Measurements from ENCODE around the gene MEP1B.
"Not testable (repeated sequence)": the region's sequence is repeated elsewhere in the genome, so short reads cannot be mapped to it uniquely, and the experiment has no call there.

The MEP1B gene

DNA sequence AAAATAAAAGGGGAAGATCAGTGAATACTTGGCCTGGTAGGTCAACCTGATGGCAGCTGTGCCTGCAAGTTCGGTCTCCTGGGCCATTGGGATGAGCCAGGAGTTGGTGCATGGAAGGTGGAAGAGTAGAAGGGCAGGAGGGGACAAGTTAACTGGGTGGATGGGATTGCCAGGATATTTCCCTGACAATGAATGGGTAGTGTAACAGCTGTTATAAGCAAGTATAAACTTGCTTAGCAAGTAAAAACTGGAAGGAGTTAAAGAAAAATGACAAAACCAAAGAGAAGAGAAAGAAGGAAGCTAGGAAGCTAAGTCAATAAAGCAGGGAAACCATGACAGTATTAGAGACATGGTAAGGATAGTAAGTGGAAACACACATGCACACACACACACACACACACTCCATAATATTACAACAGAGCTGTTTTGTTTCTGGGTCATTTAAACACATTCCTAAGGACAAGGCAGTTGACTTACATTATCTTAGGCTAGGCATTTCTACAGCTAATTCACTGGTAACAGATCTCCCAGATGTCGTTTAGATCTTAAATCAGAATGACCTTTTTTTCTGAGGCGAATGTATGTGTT, 29.7 kb downstream of the MEP1B start:
- H3K27ac ChIP-seq (ENCODE audit: low read depth, low read length): no peak overlapping the region
- H3K4me3 ChIP-seq (ENCODE audit: low read length): no peak overlapping the region

DNA sequence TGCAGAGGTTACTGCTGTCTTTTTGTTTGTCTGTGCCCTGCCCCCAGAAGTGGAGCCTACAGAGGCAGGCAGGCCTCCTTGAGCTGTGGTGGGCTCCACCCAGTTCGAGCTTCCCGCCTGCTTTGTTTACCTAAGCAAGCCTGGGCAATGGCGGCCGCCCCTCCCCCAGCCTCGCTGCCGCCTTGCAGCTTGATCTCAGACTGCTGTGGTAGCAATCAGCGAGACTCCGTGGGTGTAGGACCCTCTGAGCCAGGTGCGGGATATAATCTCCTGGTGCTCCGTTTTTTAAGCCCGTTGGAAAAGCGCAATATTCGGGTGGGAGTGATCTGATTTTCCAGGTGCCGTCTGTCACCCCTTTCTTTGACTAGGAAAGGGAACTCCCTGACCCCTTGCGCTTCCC, 43.5 kb downstream of the MEP1B start:
- not testable (repeated sequence) for H3K4me3 ChIP-seq (ENCODE audit: low read length); H3K9ac ChIP-seq (ENCODE audit: low read length)

More for the DNA sequence above, 29.7 kb downstream of the MEP1B start:
- no peak overlapping the region for H3K9ac ChIP-seq (ENCODE audit: low read length)
- no peaks in the 10 kb centered on the region for H3K27me3 ChIP-seq (ENCODE audit: control insufficient read depth, insufficient read depth, low read length)
- no peaks in the 10 kb centered on the region for H3K36me3 ChIP-seq (ENCODE audit: control insufficient read depth, insufficient read depth, low read length)
- H3K4me1 ChIP-seq (ENCODE audit: control insufficient read depth, insufficient read depth, low read length): no peaks in the 10 kb centered on the region

DNA sequence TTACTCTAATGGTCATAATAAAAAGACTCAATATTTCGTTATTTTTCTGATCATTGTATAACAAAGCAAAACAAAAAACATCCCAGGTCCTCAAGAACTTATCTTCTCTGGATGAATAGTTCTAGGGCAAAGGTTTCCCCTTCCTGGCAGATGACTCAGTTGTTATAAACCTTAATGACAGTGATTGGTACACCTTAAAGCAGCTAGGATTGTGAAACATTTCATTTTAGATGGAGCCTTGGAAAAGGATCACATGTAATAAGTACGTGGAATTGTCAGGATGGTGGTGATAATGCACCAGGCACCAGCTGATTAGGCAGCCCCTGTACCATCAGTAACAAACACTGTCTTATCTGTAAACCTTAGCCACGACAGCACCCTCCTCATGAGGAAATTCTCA, 47.2 kb downstream of the MEP1B start:
- H3K9ac ChIP-seq (ENCODE audit: low read length): no peak overlapping the region
- no peaks in the 10 kb centered on the region for H3K36me3 ChIP-seq (ENCODE audit: control insufficient read depth, insufficient read depth, low read length)
- no peaks in the 10 kb centered on the region for H3K4me1 ChIP-seq (ENCODE audit: control insufficient read depth, insufficient read depth, low read length)
- no peak overlapping the region for H3K27ac ChIP-seq (ENCODE audit: low read depth, low read length)
- H3K27me3 ChIP-seq (ENCODE audit: control insufficient read depth, insufficient read depth, low read length): no peaks in the 10 kb centered on the region
- no peak overlapping the region for H3K4me3 ChIP-seq (ENCODE audit: low read length)

More for the DNA sequence above, 43.5 kb downstream of the MEP1B start:
- H3K4me1 ChIP-seq (ENCODE audit: control insufficient read depth, insufficient read depth, low read length); H3K36me3 ChIP-seq (ENCODE audit: control insufficient read depth, insufficient read depth, low read length); H3K27ac ChIP-seq (ENCODE audit: low read depth, low read length); H3K27me3 ChIP-seq (ENCODE audit: control insufficient read depth, insufficient read depth, low read length): not testable (repeated sequence)

DNA sequence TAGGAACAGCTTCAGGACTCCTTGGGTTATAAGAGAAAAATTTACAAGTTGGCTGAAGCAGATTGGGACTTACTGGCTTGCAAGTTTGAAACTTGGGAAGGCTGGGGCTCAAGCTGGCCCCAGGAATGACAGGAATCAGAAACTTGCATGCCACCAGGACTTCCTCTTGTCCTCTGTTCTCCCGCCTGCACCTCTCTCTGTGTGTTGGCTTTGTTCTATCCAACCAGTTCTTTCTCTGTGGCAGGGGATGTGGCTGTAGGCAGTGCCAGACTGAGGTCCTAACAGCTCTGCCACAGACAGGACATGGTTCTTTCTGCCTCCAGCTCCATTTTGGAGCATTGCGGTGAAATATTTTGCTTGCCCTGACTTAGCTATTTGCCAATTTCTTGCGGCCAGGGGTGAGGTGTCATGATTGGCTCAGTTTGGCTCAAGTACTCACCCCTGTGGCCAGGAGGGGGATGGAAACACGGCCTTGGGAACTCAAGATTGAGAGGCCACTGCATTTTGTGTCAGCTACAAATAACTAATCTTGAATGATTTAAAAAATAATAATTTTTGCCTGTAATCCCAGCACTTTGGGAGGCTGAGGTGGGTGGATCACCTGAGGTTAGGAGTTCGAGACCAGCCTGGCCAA, 48.9 kb downstream of the MEP1B start:
- no peaks in the 10 kb centered on the region for H3K4me1 ChIP-seq (ENCODE audit: control insufficient read depth, insufficient read depth, low read length)
- no peak overlapping the region for H3K27ac ChIP-seq (ENCODE audit: low read depth, low read length)
- H3K4me3 ChIP-seq (ENCODE audit: low read length): no peak overlapping the region
- H3K36me3 ChIP-seq (ENCODE audit: control insufficient read depth, insufficient read depth, low read length): no peaks in the 10 kb centered on the region
- H3K27me3 ChIP-seq (ENCODE audit: control insufficient read depth, insufficient read depth, low read length): no peaks in the 10 kb centered on the region
- no peak overlapping the region for H3K9ac ChIP-seq (ENCODE audit: low read length)

DNA sequence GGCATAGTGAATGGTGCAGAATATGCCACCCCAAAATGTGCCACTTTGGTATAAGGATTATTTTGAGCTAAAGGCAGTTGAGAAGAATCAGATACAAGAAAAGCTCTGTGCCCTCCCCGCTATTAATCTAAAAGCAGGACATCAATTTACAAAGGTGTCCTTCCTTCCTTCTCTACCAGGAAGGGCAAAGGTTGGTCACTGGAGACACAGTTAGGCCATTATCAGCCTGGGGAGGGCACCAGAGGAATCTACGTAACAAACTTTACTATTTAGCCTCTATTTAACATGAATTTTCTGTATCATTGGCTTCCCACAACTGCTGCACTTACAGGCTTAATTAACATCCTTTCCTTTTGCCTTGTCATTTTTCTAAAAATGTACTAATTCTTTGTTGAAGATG, 52.6 kb downstream of the MEP1B start:
- no peak overlapping the region for H3K4me3 ChIP-seq (ENCODE audit: low read length)
- H3K36me3 ChIP-seq (ENCODE audit: control insufficient read depth, insufficient read depth, low read length): no peaks in the 10 kb centered on the region
- H3K4me1 ChIP-seq (ENCODE audit: control insufficient read depth, insufficient read depth, low read length): no peaks in the 10 kb centered on the region
- H3K27me3 ChIP-seq (ENCODE audit: control insufficient read depth, insufficient read depth, low read length): no peaks in the 10 kb centered on the region
- H3K9ac ChIP-seq (ENCODE audit: low read length): no peak overlapping the region
- no peak overlapping the region for H3K27ac ChIP-seq (ENCODE audit: low read depth, low read length)

DNA sequence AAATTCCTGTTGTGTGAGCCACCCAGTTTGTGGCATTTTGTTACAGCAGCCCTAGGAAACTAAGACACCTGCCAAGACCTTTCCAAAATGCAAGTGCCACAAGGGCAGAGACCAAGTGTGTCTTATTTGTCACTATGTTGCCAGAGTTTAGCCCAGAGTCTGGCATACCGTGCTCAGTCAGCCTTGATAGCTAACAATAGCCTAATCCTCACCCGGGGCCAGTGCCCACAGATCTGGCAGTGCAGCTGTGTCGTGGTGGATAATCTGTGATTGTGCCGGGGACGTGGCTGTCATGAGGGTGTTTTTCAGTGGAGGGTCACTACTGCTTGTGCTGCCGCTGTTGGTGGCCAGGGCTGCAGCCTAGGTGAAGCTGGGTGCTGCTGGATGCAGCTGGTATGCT, 53.5 kb downstream of the MEP1B start:
- Histone ChIP-seq H3K36me3 (ENCODE audit: control insufficient read depth, insufficient read depth, low read length) (no peaks in the 10 kb centered on the region), H3K4me1 (ENCODE audit: control insufficient read depth, insufficient read depth, low read length) (no peaks in the 10 kb centered on the region), H3K27ac (ENCODE audit: low read depth, low read length) (no peak overlapping the region), H3K27me3 (ENCODE audit: control insufficient read depth, insufficient read depth, low read length) (no peaks in the 10 kb centered on the region), H3K4me3 (ENCODE audit: low read length) (no peak overlapping the region), H3K9ac (ENCODE audit: low read length) (no peak overlapping the region)

DNA sequence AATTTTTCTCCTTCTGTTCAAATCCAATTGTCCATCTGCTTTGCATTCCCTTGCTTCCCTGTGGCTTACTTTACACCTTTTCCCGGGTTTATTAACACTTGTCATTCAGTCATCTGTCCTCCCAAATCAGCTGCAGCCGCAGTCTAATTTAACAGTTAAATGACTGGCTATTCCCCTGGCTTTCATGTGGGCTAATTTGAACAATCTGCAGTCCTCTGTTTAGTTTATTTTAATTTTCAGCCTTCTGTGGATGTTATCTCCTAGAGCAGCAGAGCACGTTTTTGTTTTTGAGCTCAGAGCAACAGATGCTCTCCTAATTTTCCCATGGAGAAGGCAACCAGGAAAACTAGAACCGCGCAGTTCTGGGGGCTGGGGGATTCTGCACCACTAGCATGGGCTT, 55.0 kb downstream of the MEP1B start:
- Histone ChIP-seq H3K36me3 (ENCODE audit: control insufficient read depth, insufficient read depth, low read length) (no peaks in the 10 kb centered on the region), H3K4me3 (ENCODE audit: low read length) (no peak overlapping the region), H3K27me3 (ENCODE audit: control insufficient read depth, insufficient read depth, low read length) (no peaks in the 10 kb centered on the region), H3K27ac (ENCODE audit: low read depth, low read length) (no peak overlapping the region), H3K9ac (ENCODE audit: low read length) (no peak overlapping the region), H3K4me1 (ENCODE audit: control insufficient read depth, insufficient read depth, low read length) (no peaks in the 10 kb centered on the region)

DNA sequence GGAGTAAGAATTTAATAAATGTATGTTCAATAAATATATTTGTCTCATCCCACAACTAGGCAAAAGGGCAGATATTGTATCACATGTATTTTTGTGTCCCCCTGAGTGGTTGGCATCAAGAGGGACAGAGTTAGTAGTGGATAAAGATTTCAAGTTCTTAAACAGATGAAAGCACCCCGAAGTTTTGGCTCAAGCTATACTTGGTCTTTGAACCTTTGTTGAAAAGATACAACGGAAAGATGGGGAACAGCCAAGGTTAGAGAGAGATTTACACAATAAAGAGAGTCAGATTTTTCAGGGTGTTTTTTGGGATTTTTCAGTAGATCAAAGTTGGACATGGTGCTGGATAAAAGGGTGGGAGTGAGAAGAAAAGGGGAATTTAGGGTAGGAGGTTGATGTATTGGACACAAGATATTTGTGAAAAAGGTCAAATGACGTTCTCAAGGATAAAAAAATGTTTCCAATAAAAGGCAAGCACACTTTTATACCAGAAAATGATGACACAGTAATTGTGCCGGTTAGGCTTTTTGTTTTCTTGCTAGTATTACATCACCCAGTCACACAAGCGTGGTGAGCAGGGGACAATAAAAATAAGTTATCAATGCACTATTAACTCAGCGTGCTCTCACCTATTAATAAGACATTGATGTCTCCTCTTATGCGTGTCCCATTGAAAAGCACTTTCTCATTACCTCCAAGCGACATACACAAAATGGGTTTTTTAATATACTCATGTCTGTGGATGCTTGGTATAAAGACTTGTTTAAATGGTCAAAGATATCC, 59.5 kb downstream of the MEP1B start:
- H3K4me1 ChIP-seq (ENCODE audit: control insufficient read depth, insufficient read depth, low read length): no peaks in the 10 kb centered on the region

DNA sequence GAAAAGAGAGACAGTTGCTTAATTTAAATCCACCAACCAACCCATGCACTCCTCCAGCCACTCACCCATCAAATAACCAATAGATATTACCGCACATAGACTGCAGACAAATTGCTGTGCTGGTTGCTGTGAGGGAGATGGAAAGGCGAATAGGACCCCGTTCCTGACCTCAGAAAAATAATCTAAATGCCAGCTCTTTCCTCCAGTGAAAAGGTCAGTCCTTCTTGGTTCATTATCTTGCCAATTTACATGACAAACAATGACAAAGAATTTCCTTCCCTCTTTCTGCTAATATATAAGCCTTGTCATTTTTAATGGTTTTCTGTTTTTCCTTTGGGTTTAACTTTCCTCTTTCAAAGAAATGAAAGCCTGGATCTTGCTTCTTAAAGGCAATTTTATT, 61.6 kb downstream of the MEP1B start:
- Histone ChIP-seq H3K4me3 (ENCODE audit: low read length) (no peak overlapping the region), H3K27ac (ENCODE audit: low read depth, low read length) (no peak overlapping the region), H3K4me1 (ENCODE audit: control insufficient read depth, insufficient read depth, low read length) (no peaks in the 10 kb centered on the region), H3K36me3 (ENCODE audit: control insufficient read depth, insufficient read depth, low read length) (no peaks in the 10 kb centered on the region), H3K27me3 (ENCODE audit: control insufficient read depth, insufficient read depth, low read length) (no peaks in the 10 kb centered on the region), H3K9ac (ENCODE audit: low read length) (no peak overlapping the region)

More for the DNA sequence above, 59.5 kb downstream of the MEP1B start:
- Histone ChIP-seq H3K27ac (ENCODE audit: low read depth, low read length) (no peak overlapping the region), H3K27me3 (ENCODE audit: control insufficient read depth, insufficient read depth, low read length) (no peaks in the 10 kb centered on the region), H3K4me3 (ENCODE audit: low read length) (no peak overlapping the region), H3K36me3 (ENCODE audit: control insufficient read depth, insufficient read depth, low read length) (no peaks in the 10 kb centered on the region), H3K9ac (ENCODE audit: low read length) (no peak overlapping the region)

DNA sequence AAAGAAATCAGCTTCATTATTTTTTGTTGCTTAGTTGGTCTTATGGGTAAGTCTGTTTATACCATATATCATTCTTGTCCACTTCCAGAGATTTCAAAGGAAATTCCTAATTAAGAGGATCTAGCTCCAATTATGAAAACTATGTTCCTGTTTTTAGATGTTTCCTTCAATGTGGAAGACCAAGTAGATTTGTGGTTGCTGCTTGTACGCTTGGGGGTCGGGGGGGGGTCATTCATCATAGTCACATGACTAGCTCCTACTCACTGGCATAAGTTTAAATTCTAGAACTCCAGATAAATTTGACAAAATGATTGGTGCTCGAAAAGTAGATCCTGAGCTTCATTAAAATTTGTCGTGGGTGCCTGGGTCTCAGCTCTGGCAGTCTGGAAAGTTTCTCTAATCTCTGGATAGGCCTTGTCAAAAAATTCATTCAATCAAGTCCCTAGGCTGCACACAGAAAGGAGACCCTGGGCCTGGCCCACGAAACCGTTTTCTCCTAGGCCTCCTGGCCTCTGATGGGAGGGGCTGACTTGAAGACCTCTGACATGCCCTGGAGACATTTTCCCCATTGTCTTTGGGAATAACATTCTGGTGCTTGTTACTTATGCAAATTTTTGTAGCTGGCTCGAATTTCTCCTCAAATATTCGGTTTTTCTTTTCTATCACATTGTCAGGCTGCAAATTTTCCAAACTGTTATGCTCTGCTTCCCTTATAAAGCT, 62.5 kb downstream of the MEP1B start:
- Histone ChIP-seq H3K36me3 (ENCODE audit: control insufficient read depth, insufficient read depth, low read length) (no peaks in the 10 kb centered on the region), H3K27ac (ENCODE audit: low read depth, low read length) (no peak overlapping the region), H3K4me3 (ENCODE audit: low read length) (no peak overlapping the region), H3K27me3 (ENCODE audit: control insufficient read depth, insufficient read depth, low read length) (no peaks in the 10 kb centered on the region), H3K9ac (ENCODE audit: low read length) (no peak overlapping the region), H3K4me1 (ENCODE audit: control insufficient read depth, insufficient read depth, low read length) (no peaks in the 10 kb centered on the region)

DNA sequence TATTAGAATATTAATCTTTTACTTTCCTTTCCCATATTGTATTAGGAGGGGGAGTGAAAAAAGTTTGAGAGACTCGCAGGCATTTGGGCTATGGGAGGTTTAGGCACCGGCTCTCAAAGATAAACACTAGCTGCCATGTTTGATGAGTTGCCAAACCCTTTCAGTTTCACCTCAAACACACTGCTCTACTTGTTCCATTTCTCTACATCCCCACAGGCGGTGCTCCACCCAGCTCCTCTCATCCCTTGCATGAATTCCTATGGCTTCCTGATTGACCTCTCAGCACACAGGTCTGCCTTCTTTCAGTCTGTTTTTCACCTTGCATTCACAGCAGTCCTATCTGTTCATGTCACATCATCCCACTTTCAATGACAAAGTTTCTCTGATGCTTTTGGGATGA, 65.7 kb downstream of the MEP1B start:
- Histone ChIP-seq H3K9ac (ENCODE audit: low read length) (no peak overlapping the region), H3K4me1 (ENCODE audit: control insufficient read depth, insufficient read depth, low read length) (no peaks in the 10 kb centered on the region), H3K36me3 (ENCODE audit: control insufficient read depth, insufficient read depth, low read length) (no peaks in the 10 kb centered on the region), H3K4me3 (ENCODE audit: low read length) (no peak overlapping the region), H3K27ac (ENCODE audit: low read depth, low read length) (no peak overlapping the region), H3K27me3 (ENCODE audit: control insufficient read depth, insufficient read depth, low read length) (no peaks in the 10 kb centered on the region)

DNA sequence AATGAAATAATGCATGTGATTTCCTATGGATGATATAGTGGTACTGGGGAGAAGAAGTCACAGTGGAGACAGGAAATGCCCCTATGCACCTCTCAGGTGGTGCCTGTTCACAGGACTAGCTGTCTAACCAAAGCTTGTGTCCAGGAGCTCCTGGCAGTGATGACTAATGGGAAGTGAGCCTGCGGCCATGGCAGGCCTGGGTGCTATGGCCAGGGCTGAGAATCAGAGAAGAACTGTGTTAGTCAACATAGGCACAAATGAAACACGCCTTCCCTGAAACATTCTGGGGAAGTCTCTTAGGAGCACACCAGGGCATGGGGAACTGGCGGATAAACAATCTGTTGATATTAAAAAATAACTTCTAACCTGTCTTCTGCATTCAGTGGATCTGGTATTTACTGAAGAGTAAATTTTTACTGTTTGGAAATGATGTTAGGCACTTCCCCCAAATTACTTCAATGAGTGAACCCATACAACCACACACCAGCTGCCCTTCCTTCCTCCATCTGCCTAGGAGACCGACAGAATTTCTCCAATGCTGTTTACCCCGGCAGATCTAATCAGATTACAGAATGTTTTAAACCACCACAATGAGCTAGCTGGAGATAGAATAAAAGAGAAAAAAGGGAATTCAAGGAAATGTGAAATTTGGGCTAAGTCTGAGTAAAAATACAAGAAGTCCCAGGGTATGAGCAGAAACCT, 67.4 kb downstream of the MEP1B start:
- no peak overlapping the region for H3K9ac ChIP-seq (ENCODE audit: low read length)
- no peaks in the 10 kb centered on the region for H3K36me3 ChIP-seq (ENCODE audit: control insufficient read depth, insufficient read depth, low read length)
- H3K27ac ChIP-seq (ENCODE audit: low read depth, low read length): no peak overlapping the region
- H3K4me3 ChIP-seq (ENCODE audit: low read length): no peak overlapping the region
- H3K4me1 ChIP-seq (ENCODE audit: control insufficient read depth, insufficient read depth, low read length): no peaks in the 10 kb centered on the region
- H3K27me3 ChIP-seq (ENCODE audit: control insufficient read depth, insufficient read depth, low read length): no peaks in the 10 kb centered on the region
